HG02981 (cell line): ENCODE measurements around the gene SPATA31C1.
"Not testable (repeated sequence)": the region's sequence is repeated elsewhere in the genome, so short reads cannot be mapped to it uniquely, and the experiment has no call there.

Experiments used
- ATAC-seq: cut with Tn5 transposase; IDR thresholded peaks from one replicate; pipeline ENCODE4 v1.9.1; 2021; ENCODE audit warnings: mild to moderate bottlenecking, moderate library complexity; ENCODE audit not compliant: unreplicated experiment

SPATA31C1 gene

GRCh38 chr9:87917662-87918061 is at the start of gene SPATA31C1:
SPATA31C1 (plus strand) TSS chr9:87917962.
- not testable (repeated sequence) for ATAC-seq

- ATAC-seq = no peak
Observed at GRCh38 chr9:87868175-87868574, 49.6 kb upstream of the SPATA31C1 start.

- ATAC-seq = no peak
Observed at GRCh38 chr9:87868635-87869034, 49.1 kb upstream of the SPATA31C1 start.

- no peak for ATAC-seq
Observed at GRCh38 chr9:87869082-87869481, 48.7 kb upstream of the SPATA31C1 start.

GRCh38 chr9:87871425-87872078 is 46.2 kb upstream of the SPATA31C1 start:
- no peak for ATAC-seq

- ATAC-seq = no peak
Observed at GRCh38 chr9:87872079-87872624, 45.6 kb upstream of the SPATA31C1 start.

- ATAC-seq = no peak
Observed at GRCh38 chr9:87873607-87874303, 44.0 kb upstream of the SPATA31C1 start.

GRCh38 chr9:87874304-87874623 is 43.5 kb upstream of the SPATA31C1 start:
- no peak for ATAC-seq

GRCh38 chr9:87875060-87875459 is 42.7 kb upstream of the SPATA31C1 start:
- ATAC-seq = no peak

DNA sequence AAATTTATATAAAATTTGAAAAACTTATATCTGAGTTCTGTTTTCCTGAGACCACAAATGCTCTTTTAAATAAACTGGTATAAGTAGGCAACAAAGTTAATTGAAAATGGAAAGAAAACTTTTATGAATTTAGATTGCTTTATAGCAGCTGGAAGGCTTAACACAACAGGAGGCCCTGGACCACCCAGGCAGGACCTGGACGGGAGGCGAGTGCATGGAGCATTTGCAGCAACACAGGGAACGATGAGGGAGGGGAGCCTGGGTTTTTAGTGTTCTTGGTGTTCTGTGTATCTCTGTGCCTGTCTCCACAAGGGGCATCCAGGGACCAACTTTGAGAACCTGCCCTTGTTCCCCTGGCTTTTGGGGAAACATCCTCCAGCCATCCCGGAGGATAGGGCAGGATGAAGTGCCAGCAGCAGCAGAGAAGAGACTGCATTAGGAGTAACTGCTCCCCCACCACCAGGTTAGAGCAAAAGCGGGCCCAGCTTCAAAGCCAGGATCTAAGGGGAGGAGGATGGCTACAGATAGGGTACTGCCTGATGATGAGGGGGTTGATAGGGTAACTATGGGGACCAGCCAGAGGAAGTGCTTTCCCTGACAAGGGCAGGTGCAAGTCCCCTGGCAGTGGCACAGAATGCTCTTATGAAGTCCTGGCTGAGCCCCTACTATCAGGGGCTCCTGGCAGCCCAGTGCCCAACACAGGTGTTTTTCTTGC is 41.8 kb upstream of the SPATA31C1 start:
- no peak for ATAC-seq

- ATAC-seq = no peak
Observed at GRCh38 chr9:87876708-87877107, 41.1 kb upstream of the SPATA31C1 start.

- no peak for ATAC-seq
Observed at GRCh38 chr9:87878989-87879511, 38.7 kb upstream of the SPATA31C1 start.

- ATAC-seq = no peak
Observed at GRCh38 chr9:87880116-87880515, 37.6 kb upstream of the SPATA31C1 start.

DNA sequence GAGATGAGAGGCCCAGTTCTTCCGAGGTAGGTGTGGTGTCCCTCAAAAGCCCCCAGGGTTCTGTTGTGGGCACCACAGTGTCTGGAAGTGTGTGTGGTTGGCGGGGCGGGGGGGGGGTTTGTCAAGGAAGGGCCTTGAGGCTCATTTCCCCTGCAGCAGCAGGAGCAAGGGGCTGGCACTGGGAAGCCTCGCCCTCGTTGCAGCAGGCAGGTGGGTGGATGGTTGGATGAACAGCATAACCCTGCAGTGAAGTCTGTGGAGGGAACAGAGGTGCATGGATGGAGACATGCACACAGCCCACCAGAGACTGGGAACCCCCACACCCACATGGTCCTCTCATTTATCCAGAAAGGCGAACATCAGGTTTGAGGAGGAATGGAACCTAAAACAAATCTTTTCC is 37.1 kb upstream of the SPATA31C1 start:
- no peak for ATAC-seq

DNA sequence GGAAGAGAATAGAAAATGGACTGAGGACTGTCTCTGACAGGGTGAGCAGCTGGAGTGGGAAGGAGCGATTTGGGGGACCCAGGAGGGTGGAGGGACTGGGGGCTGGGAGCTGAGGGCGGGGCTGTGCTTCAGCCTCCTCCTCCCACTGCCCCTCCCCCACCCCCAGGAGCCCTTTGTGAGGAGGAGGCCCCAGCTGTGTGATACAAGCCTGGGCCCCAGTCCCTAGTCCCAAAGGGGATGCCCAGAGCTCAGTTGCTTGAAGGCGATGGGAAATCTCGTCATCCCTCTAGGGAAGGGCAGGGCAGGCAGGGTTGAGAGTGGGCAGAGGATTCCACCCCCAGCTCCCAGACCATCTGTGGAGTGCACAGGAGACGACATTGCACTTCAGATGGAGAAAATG is 35.1 kb upstream of the SPATA31C1 start, which contains the start of gene SPATA31E1:
Gene SPATA31E1 (plus strand): TSS at position 251 of the 400 bp plus-strand sequence. CDS start 15 bp downstream, at position 266.
- no peak for ATAC-seq

DNA sequence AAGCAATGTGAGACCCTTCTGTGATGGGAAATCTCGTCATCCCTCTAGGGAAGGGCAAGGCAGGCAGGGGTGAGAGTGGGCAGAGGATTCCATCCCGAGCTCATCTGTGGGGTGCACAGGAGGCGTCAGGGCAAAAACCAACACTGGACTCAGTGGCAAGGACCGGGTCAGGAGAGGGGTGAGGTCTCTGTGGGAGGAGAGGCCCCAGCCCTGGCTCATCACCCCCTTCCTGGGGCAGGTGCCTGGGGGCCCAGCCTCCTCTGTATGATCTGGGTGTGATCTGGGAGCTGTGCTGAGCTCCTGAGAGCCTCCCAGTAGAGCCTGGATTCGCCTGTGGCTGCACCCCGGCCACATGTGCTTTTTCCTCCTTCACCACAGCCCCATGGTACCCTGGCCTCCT is 34.5 kb upstream of the SPATA31C1 start:
- no peak for ATAC-seq

GRCh38 chr9:87883990-87884389 is 33.8 kb upstream of the SPATA31C1 start:
- ATAC-seq = no peak

DNA sequence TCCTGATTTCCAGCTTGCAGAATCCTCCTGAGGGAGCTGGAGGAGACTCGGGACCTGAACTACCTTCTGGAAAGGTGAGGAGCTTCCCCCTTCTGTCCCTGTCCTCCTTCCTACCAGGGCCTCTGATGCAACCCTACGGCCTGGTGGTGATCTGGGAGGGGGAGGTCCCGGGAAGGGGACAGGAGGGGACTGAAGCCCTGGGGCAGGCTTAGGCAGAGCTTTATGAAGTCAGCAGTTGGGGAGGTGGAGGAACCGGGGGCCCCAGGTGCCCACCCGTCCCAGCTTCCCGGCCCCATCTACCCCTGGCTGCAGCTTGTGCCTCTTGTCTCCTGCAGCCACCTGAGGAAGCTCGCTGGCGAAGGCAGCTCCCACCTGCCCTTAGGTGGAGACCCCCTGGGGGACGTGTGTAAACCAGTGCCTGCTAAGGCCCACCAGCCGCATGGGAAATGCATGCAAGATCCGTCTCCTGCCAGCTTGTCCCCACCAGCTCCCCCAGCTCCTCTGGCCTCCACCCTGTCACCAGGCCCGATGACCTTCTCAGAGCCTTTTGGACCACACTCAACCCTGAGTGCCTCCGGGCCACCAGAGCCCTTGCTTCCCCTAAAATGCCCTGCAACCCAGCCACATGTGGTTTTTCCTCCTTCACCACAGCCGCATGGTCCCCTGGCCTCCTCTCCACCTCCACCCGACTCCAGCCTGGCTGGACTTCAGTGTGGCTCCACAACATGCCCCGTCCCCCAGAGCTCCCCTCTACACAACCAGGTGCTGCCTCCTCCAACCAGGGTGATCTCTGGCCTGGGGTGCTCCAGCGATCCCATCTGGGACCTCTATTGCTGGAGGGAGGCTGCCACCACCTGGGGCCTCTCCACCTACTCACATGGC is 32.9 kb upstream of the SPATA31C1 start:
- no peak for ATAC-seq

GRCh38 chr9:87885484-87886189 is 32.1 kb upstream of the SPATA31C1 start:
- no peak for ATAC-seq
